Ammon's horn (tissue), 1 donor: ENCODE results near the gene CFAP90.

Experiments
- DNase-seq: peaks from one replicate; pipeline ENCODE4 v3.0.0-alpha.2; 2016; ENCODE audit warnings: low spot score

Gene CFAP90

GRCh38 chr5:7868427-7868772 lies 17.5 kb upstream of the CFAP90 start:
- no peak for DNase-seq

- no peak for DNase-seq
Observed at GRCh38 chr5:7867260-7867659, 16.3 kb upstream of the CFAP90 start.

- no peak for DNase-seq
Observed at GRCh38 chr5:7866196-7866595, 15.3 kb upstream of the CFAP90 start.

GRCh38 chr5:7857926-7858632 lies 7.1 kb upstream of the CFAP90 start:
- no peak for DNase-seq

GRCh38 chr5:7857361-7857760 lies 6.4 kb upstream of the CFAP90 start:
- no peak for DNase-seq

GRCh38 chr5:7856855-7857254 lies 5.9 kb upstream of the CFAP90 start:
- DNase-seq = peak; percentile 85

GRCh38 chr5:7855611-7856010 lies 4.7 kb upstream of the CFAP90 start:
- no peak for DNase-seq

GRCh38 chr5:7852988-7853387 lies 2.1 kb upstream of the CFAP90 start:
- DNase-seq = no peak

- DNase-seq = no peak
Observed at GRCh38 chr5:7852542-7852941, 1.6 kb upstream of the CFAP90 start.

GRCh38 chr5:7851617-7852289 lies 820 bp upstream of the CFAP90 start:
- DNase-seq = no peak

GRCh38 chr5:7851240-7851592 lies 283 bp upstream of the CFAP90 start:
- DNase-seq = no peak

- peak; percentile 65 for DNase-seq
Observed at GRCh38 chr5:7849681-7850394, 1.1 kb downstream of the CFAP90 start.

- DNase-seq = no peak
Observed at GRCh38 chr5:7848296-7848695, 2.6 kb downstream of the CFAP90 start.

GRCh38 chr5:7846327-7846726 lies 4.6 kb downstream of the CFAP90 start:
- no peak for DNase-seq

- no peak for DNase-seq
Observed at GRCh38 chr5:7845557-7845956, 5.4 kb downstream of the CFAP90 start.

- no peak for DNase-seq
Observed at GRCh38 chr5:7844901-7845300, 6.0 kb downstream of the CFAP90 start.

- no peak for DNase-seq
Observed at GRCh38 chr5:7842531-7842930, 8.4 kb downstream of the CFAP90 start.

- DNase-seq = no peak
Observed at GRCh38 chr5:7837403-7837802, 13.5 kb downstream of the CFAP90 start.

- DNase-seq = no peak
Observed at GRCh38 chr5:7834982-7835381, 16.0 kb downstream of the CFAP90 start.

GRCh38 chr5:7828269-7828668 lies 22.7 kb downstream of the CFAP90 start:
- no peak for DNase-seq

GRCh38 chr5:7827610-7828009 lies 23.3 kb downstream of the CFAP90 start:
- peak; percentile 42 for DNase-seq

- DNase-seq = no peak
Observed at GRCh38 chr5:7825630-7826029, 25.3 kb downstream of the CFAP90 start.

- DNase-seq = no peak
Observed at GRCh38 chr5:7824995-7825394, 25.9 kb downstream of the CFAP90 start.
